GM12874 (cell line): ENCODE results near the gene LFNG.

Source experiments
- CTCF ChIP-seq: IDR thresholded peaks from 2 replicates; pipeline ENCODE4 v1.5.1; 2011; ENCODE audit warnings: low read depth, mild to moderate bottlenecking, control low read depth, low read length, moderate library complexity; ENCODE audit not compliant: insufficient read depth

Gene LFNG

DNA sequence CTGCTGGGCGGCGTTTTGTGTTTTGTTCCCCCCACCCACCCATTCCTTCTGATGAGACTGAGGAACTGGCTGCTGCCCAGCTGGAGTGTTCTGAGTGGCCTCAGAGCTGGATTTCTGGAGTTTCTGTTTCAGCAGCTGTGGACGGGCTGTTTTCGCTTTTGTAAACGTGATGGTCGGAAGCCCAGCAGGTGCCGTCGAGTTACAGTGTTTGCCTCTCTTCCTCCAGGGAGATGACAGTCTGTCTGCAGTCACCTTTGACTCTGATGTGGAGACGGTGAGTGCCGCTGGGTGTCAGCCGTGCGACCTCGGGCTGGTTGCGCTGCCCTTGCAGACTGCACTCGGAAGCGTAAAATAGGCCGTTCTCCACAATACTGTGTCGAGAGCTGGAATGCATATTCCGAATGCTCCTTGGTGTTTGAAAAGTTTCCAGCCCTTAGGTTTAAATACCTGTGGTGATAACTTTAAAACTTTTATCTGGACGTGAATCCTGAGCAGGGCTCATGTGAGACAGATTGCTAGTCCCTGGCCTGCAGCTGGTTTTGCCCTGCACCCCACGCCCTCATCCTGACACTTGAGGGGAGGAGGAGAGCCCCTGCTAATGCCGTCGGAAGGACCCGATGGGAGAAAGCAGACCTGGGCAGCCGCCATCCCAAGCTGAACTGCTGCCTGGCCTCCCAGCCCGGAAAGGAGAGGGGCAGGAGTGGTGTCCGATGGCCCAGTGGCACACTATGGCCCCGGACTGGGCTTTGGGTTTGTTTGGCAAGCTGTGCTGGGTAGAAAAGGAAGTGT lies 47.5 kb downstream of the LFNG start:
- no peak for TF ChIP-seq CTCF

- TF ChIP-seq CTCF: peak; percentile 24
These were observed 48.2 kb downstream of the LFNG start for GRCh38 chr7:2567679-2568278.

DNA sequence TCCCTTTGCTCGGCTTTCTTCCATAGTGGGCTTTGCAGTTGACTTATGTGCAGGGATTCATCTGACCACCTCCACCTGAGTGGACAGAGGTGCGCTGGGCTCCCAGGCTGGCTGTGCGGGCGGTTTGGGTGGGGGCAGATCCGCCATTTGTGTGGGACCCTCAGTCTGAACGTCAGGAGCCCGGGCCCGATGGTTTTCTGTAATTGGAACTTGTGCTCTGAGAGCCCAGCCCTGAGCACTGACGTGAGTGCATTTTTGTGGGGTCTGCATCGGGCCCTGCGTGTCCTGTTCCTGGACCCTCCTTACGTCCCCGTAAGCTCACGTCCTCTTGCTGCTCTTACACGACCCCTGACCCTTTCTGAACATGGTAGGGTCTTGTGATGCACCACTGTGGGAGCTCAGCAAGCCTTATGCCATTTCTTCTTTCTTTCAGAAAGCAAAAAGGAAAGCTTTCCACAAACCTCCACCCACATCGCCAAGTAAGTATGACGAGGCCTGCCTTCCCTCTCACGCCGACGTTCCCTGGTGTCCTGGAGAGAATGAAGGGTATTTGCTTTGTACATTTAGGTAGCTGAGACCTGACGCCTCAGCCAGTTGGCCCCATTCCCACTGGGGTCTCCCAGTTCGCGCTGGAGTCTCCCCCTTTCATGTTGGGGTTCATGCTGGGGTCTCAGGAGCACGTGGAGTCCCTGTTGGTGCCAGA lies 49.1 kb downstream of the LFNG start:
- no peak for TF ChIP-seq CTCF

GRCh38 chr7:2569421-2569820 lies 49.8 kb downstream of the LFNG start:
- TF ChIP-seq CTCF: no peak

- TF ChIP-seq CTCF: no peak
These were observed 50.4 kb downstream of the LFNG start for GRCh38 chr7:2570021-2570420.

GRCh38 chr7:2571409-2571808 lies 51.8 kb downstream of the LFNG start:
- TF ChIP-seq CTCF: no peak

DNA sequence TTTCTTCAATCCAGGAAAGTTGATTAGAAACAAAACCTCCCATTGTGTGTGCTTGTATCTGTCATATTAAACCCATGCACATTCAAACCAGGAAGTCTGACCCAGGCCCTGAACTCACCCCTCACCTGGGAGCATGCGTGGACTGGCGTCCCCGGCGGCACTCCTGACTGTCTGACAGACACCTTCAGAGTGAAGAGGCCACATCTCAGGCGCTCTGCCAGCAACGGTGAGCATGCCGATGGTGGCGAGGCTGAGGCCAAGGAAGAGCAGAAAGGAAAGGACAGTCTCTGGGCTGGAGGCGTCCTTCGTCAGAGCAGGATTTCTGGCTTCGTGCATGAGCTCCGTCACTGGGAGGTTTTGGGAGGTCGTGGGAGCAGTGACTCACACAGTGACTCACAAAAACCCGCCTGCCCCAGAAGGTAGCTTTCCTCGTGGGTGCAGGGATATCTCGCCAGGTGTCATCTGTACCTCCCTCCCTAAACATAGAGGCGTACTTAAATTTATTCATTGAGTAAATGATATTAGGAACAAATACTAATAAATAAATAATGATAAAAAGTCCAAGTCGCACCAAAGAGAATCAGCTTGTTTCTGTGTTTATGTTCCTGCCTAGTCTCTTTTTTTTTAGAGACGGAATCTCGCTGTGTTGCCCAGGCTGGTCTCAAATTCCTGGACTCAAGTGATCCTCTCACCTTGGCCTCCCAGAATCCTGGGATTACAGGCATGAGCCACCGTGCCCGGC lies 52.7 kb downstream of the LFNG start:
- no peak for TF ChIP-seq CTCF
